Cardiac fibroblast (primary cell): ENCODE measurements around the gene ADGRL2.
"Not testable (repeated sequence)": the region's sequence is repeated elsewhere in the genome, so short reads cannot be mapped to it uniquely, and the experiment has no call there.

ENCODE experiments used
- DNase-seq, 2 donors: peaks; one replicate each; pipeline versions ENCODE4 v3.0.0 to v3.0.0-alpha.2; 2010; ENCODE audit warnings: low read depth in 2 of 2
- H3K4me3 ChIP-seq, 2 donors: replicated peaks in 1 of 2; 1 replicate in 1 of 2; 2 replicates in 1 of 2; pipeline ENCODE4 v1.5.1; 2011; ENCODE audit warnings: low read depth in 2 of 2, low read length in 2 of 2, mild to moderate bottlenecking in 2 of 2, moderate library complexity in 1 of 2
- CTCF ChIP-seq: IDR thresholded peaks from one replicate; pipeline ENCODE4 v1.5.1; 2011; ENCODE audit warnings: low read depth, mild to moderate bottlenecking, low read length, inconsistent platforms

The ADGRL2 gene

GRCh38 chr1:81851217-81851616 lies 50.5 kb downstream of the ADGRL2 start:
- no peak overlapping the region for H3K4me3 ChIP-seq
- DNase-seq, result no peak
- no peak for TF ChIP-seq CTCF

GRCh38 chr1:81852961-81853360 lies 52.2 kb downstream of the ADGRL2 start:
- no peak overlapping the region for H3K4me3 ChIP-seq
- TF ChIP-seq CTCF, result no peak
- no peak for DNase-seq

- DNase-seq, result peak; percentile 17 to 18
- TF ChIP-seq CTCF, result no peak
- no peak overlapping the region for H3K4me3 ChIP-seq
These were observed 66.5 kb downstream of the ADGRL2 start for GRCh38 chr1:81867235-81867634.

DNA sequence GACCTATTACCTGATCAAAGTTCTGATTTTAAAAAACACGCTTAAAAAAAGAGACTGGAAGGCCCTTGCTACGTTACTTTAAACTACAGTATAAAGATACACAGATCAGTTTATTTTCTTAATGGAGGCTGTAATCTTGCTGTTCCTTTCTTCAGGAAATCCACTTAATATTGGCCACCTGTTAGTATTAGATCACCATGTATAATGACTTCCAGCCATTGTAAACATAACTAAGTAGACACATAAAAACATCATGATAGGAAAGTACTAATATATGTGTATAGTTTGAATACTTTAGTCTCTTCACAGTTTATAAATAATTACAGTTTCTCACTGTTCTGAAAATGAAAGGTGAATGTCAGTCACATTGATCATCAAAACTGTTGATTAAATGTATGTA lies 68.6 kb downstream of the ADGRL2 start:
- no peak for DNase-seq
- H3K4me3 ChIP-seq, result no peak overlapping the region
- TF ChIP-seq CTCF, result no peak

- DNase-seq, H3K4me3 ChIP-seq: not testable (repeated sequence)
These were observed 70.4 kb downstream of the ADGRL2 start for GRCh38 chr1:81871091-81871490.

GRCh38 chr1:81873946-81874345 lies 73.2 kb downstream of the ADGRL2 start:
- peak in 1 of 2 donors; percentile 30 for DNase-seq
- no peak overlapping the region for H3K4me3 ChIP-seq
- no peak for TF ChIP-seq CTCF

GRCh38 chr1:81874461-81874860 lies 73.7 kb downstream of the ADGRL2 start:
- no peak for DNase-seq

More at GRCh38 chr1:81874461-81874860, 73.7 kb downstream of the ADGRL2 start:
- no peak overlapping the region for H3K4me3 ChIP-seq
- no peak for TF ChIP-seq CTCF
